GM19193 (cell line): Measurements from ENCODE around the gene ZFR.

ENCODE experiments used
- POLR2A ChIP-seq: IDR thresholded peaks from 4 replicates; pipeline ENCODE4 v1.6.1; 2011; ENCODE audit not compliant: insufficient read depth, insufficient read length; ENCODE audit errors: extremely low read depth

ZFR gene

DNA sequence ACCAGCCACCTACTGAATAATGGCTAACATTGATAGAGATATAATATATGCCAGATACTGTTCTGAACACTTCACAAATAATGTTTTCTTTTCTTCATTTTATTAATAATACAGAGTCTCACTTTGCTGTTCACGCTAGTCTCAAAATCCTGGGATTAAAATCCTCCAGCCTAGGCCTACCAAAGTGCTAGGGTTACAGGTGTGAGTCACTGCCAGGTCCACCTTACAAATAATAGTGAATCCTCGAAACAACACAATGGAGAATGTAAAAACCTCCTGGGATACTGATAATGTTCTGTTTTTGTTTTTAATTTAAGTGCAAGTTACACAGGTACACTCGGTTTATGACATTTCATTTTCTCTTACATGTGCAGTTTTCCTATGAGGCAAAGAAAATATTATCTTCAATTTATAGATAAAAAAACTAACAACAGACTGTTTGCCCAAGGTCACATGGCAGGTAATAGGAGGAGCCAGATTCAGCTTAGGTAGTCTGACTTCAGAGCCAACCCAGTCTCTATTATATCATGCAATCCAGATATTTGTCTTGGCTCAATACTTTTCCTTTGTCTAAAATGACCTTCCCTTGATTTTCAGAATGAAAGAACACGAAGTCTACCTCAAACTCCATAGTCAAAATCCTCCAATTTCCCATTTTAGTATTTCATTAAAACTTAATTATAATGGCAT lies 7.8 kb downstream of the ZFR start:
- no peak for TF ChIP-seq POLR2A

DNA sequence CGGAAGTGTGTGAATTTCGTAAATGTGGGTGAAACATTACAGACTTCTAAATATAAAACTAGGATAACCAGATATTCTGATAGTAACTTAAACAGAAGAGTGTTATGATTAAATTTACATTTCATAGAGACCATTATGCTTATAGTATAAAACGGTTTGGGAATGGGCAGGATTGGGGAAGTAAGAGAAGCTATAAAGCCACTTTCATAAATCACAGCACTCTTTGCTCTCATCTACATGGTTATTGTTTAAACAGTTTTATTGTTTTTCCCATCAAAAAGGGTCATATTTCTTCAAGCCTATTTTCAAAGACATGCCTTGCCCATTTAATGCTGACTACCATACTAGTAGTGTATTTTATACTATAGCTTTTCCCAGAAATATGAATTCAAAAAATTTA lies 9.2 kb downstream of the ZFR start:
- TF ChIP-seq POLR2A: no peak

DNA sequence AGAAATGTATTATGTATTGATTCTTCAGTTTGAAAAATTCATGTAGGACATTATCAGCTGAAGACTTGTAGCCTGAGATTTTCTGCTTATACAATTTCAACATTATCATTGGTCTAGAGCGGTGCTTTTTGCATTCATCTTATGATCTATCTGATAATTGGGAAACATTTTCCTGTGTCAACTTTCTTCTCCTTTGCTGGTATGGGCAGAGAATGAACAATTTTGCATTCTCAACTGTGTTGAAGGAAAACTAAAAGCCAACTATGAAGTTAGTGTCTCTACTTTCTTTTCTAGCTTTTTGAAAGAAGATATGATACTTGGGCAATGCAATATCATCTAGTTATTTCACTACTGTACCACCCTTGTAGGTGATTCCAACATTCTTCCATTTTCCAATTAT lies 10.3 kb downstream of the ZFR start:
- no peak for TF ChIP-seq POLR2A

DNA sequence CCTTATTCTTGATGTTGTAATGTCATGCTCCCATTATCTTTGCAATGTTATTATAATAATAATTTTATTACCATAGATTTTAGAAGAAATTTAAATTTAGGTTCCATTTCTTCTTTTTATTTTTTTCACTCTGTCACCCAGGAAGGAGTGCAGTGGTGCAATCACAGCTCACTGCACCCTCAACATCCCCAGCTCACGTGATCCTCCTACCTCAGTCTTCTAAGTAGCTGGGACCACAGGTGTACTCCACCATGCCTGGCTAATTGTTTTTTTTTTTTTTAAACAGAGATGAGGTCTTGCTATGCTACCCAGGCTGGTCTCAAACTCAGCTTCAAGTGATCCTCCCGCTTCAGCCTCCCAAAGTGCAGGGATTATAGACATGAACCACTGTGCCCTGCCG lies 11.9 kb downstream of the ZFR start:
- TF ChIP-seq POLR2A: no peak

DNA sequence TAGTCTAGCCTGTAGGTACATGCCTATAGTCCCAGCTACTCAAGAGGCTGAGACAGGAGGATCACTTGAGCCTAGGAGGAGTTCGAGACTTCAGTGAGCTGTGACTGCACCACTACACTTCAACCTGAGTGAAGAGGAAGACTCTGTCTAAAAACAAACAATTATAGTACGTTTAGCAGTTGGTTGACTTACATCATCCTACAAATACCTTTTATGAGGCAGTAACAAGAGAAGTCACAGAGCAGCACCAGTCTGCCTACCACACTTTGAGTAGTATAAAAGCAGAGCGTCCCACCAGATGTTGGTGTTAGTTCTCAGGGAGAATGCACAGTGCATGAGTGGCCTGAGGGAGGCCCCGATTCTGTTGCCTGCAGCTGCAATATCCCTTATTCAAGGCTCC lies 16.1 kb downstream of the ZFR start:
- no peak for TF ChIP-seq POLR2A

DNA sequence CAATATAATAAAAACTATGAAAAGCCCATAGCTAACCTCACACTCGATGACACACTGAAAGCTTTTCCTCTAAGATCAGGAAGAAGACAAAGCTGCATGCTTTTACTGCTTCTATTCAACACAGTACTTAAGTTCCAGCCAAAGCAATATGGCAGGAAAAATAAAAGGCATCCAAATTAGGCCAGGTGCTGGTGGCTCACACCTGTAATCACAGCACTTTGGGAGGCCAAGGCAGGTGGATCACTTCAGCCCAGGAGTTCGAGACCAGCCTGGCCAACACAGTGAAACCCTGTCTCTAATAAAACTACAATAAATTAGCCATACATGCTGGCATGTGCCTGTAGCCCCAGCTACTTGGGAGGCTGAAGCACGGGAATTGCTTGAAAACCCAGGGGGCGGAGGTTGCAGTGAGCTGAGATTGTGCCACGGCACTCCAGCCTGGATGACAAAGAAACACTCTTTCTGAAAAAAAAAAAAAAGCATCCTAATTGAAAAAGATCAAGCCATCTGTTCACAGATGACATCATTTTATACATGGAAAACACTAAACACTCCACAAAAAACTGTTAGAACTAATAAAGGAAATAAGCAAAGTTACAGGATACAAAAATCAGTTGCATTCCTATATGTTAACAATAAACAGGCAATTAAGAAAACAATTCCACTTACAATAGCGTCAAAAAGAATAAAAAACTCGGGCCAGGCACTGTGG lies 17.9 kb downstream of the ZFR start:
- TF ChIP-seq POLR2A: no peak

DNA sequence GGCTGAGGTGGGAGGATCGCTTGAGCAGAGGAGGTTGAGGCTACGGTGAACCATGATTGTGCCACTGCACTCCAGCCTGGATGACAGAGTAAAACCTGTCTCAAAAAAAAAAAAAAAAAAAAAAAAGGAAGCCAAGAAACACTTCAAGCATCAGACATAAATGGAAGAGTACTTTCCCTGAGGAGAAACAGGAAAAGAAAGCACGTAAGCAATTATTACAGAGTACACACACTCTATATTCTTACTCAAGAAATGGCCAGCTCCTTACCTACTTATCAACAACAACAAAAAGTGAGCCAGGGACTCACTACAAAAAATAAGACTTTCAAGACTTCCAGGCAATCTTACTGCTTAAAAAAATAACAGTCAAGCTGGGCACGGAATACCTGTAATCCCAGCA lies 21.8 kb downstream of the ZFR start:
- no peak for TF ChIP-seq POLR2A

DNA sequence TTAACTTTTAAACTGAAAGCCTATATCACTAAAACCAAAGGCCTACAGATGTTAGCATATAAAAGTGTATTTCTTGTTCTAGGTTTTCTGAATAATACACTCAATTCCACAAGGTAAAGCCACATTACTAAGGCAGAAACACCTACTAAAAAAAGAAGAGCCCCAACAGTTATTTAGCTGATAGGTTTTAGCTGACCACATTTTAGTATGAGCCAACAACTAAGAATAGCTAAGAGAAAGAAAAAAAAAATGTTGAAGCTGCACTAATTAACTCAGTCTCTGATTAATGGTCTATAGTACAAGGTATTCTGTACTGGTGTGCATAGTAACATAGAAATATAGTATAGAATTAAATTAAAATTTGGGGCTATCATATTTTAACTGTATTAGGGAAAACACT lies 23.5 kb downstream of the ZFR start:
- no peak for TF ChIP-seq POLR2A

DNA sequence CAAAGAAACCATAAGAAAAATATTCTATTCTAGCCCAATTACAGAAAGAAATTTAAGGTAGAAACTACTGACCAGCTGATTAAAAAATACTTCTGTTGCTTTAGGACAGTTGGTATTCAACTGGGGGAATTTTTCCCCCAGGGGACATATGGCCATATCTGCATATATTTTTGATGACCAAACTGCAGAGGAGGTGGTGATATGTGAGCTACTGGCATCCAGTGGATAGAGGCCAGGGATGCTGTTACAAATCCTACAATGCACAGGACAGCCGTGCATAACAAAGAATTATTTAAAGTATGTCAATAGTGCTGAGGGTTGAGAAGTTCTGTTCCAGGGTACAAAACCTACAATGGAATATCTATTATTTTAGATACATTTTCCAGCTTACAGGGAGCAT lies 24.0 kb downstream of the ZFR start:
- TF ChIP-seq POLR2A: no peak

DNA sequence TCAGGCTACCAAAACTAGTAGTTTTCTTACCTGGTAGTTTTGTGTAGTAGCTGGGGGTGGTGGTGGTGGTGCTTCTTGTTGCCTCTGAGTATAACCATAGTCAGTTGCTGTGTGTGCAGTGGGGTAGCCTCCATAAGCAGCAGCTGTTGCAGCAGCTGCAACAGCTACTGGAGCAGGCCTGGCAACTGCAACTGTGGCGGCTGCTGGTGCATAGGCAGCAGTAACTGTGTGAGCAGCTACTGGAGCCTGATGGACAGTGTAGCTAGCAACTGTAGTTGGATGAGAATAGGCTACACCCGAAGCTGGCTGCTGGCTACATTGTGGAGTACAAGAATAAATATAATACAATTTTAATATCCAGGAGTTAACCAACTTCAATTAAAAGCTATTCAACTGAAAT lies 24.7 kb downstream of the ZFR start:
- TF ChIP-seq POLR2A: no peak

DNA sequence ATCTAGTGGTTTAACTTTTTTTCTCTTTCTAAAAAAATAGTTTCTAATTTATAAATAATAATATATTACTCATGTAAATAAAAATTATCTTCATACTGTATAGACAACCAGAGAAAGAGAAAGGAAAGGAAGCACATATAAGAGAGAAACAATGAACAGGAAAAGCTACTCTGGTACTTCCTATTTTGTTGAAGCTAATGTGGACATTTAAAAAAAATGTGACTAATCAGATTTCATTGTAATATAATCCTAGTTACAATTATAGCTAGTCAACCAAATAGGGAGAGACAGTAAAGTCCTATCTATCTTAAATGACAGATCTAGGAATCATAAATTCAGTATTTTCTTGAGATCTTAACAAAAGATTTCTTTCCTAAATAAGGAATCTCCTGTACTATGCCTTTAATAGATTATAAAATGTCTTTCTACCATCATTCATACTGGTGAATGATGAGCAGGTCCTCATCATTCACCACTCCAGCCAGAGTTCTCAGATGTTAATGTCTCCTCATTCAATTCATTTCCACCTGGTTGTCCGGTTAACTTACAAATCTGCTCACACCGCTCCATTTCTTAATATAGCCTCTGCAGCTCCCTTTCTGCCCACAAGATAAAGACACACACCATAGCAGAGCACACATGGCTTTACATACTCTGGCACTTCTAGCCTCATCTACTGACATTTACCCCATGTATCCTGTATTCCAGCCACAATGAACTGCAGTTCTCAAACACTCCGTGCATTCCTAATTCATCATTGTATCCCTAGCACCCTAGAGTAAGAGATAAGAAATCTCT lies 30.9 kb downstream of the ZFR start:
- TF ChIP-seq POLR2A: no peak

DNA sequence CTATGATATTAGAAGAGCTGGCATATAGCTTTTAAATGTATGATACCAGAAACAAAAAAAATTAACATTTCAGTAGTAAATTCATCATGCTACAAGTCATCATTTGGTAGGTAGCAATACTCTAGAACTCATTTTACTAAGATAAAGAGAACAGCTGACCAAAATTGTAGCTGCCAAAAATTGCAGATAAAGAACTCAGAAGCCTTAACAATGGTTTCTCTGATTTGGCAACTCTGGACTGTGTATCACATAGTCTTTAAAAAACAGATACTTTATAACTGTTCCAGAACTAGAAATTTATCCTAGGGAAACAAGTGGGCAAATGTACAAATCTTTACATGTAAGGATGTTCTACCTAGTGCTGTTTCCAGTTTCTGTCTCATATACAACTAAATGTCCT lies 33.9 kb downstream of the ZFR start:
- no peak for TF ChIP-seq POLR2A

DNA sequence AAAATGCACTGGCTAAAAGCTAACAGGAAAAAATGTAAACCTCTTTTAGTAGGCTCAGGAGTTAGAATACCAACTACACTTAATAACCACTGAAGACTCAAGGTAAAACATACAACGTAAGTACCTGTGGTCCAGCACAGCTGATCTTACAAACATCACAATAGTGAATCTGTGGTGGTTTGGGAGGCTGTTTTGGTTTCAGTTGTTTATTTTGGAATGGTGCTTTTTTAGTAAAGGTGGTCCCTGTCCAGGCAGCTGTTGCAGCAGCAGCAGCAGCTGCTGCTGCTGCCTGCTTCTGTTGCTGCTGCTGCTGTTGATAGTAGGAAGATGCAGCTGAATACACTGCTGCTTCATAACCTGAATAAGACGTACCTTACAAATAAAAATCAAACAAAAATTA lies 37.9 kb downstream of the ZFR start:
- TF ChIP-seq POLR2A: no peak

DNA sequence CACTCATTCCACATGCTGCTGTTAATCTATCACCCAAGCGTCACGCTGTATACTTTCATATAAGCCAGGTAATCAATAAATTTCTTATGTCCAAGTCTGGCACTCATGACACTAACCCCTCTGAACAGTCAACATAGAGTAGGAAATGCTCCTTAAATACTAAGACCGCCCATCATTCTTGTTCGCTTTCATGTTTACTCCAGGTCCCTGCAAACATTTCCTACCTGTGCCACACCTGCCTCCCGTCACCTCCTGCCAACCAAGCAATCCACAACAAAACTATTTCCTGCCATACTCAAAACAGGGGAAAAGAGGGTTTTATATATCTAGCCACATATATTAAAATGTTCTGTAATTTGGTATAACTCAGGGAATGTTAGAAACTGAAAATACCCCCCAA lies 39.0 kb downstream of the ZFR start:
- TF ChIP-seq POLR2A: no peak

DNA sequence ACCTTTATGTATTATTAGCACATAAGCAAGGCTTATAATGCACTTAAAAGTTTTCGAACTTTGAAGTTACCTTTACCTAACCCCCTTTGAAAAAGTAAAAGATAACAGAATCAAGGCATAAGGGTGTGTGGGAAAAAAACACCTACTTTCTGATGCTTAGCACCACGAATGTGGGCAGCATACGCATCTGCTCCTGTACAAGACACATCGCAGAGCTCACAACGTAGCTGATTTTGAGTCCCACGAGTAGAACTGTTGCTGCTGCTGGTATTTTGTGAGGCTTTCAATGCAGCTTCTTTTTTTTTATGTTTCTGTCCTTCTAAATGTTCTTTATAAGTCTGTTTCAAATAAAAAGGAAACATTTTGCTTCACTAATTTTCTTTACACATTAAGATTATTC lies 40.8 kb downstream of the ZFR start:
- no peak for TF ChIP-seq POLR2A

DNA sequence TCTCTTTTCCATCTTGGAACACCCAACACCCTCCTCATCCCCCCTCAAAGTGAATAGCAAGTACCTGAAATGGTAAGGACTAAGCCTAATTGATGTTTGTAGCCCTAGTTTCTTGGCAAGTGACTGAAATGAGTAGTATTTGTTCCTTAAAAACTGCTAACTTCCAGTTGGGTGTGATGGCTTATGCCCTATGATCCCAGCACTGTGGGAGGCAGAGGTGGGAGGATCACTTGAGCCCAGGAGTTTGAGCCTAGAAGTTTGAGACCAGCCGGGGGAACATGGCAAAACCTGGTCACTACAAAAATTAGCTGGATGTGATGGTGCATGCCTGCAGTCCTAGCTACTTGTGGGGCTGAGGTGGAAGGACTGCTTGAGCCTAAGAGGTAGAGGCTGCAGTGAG lies 44.1 kb downstream of the ZFR start:
- no peak for TF ChIP-seq POLR2A

DNA sequence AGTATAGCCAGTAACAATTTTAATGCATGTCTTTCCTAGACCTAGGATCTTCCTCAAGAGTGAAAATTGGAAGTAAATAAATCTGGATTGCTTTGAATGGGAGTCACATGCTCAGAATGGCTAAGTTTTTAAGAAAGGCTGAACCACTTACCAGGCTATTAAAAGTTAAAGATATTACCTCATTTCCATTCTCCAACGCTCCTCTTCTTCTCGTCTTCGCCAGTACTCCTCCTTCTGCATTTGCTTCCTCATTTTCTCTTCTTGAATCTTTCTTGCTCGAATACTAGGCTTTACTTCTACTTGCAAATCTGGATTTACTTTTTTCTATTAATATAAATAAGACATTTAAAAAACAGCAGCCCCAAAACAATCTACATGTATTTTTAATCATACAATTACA lies 49.6 kb downstream of the ZFR start:
- no peak for TF ChIP-seq POLR2A

DNA sequence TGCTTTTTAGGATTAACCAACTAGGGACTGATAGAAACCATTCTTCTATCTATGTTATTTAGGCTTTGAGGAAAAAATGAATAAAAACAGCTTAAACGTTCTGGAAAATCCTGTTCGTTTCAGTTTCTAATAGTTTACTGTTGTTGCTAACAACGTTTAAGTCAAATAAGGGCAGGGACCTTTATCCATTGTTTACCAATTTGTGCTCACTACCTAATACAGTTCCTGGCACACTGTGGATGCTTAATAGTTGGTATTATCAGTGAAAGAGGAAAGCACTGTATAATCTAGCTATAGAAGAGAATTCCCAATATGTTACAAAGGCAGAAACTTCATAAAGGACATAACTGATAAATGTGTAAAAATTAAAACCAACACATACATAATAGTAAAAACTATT lies 52.5 kb downstream of the ZFR start:
- TF ChIP-seq POLR2A: no peak
